PC-3 (cell line): ENCODE results near the gene PITRM1. TPM values are rescaled to one million over a fixed set of nuclear protein-coding genes. Genes with fewer than 3 reads are reported as not detected.

ENCODE experiments used
- ATAC-seq: fragments of 200-7000 bp; cut with Tn5 transposase; 2 replicates; pipeline ENCODE4 v1.9.1; 2020; ENCODE audit warnings: mild to moderate bottlenecking, moderate library complexity
- BruUV-seq: library from RNA; stranded (reverse); fragments of 400-500 nt; replicated peaks from 2 replicates; lab custom pipeline; 2021; lab: Mats Ljungman, UMichigan
- CTCF ChIA-PET: fragments of 300-600 bp; sonication (Branson Sonifier 250); formaldehyde crosslinking; loops from one replicate; lab custom pipeline; 2022; ENCODE audit warnings: antibody characterized with exemption; lab: Charles Lee
- POLR2A ChIA-PET: fragments of 300-600 bp; sonication (Branson Sonifier 250); formaldehyde crosslinking; loops from one replicate; lab custom pipeline; 2022; ENCODE audit warnings: antibody characterized with exemption; ENCODE audit not compliant: unreplicated experiment; lab: Charles Lee
- DNase-seq: peaks from one replicate; pipeline ENCODE4 v3.0.0-alpha.2; 2015
- H2AFZ ChIP-seq: fragments of 300-600 bp; sonication (generic); 2 replicates; pipeline ENCODE4 v1.6.0; 2016; ENCODE audit warnings: antibody characterized with exemption, low read length
- H3F3A ChIP-seq: fragments of 300-600 bp; sonication (generic); one replicate; pipeline ENCODE4 v1.6.0; 2017; ENCODE audit warnings: antibody characterized with exemption, low read length, control low read depth, mild to moderate bottlenecking; ENCODE audit not compliant: unreplicated experiment
- H3K27ac ChIP-seq: fragments of 300-600 bp; sonication (generic); 2 replicates; pipeline ENCODE4 v1.5.1; 2016; ENCODE audit warnings: mild to moderate bottlenecking, low read length
- H3K27me3 ChIP-seq: fragments of 300-600 bp; sonication (generic); 2 replicates; pipeline ENCODE4 v1.6.1; 2016; ENCODE audit warnings: low read length, mixed read lengths
- H3K36me3 ChIP-seq: fragments of 300-600 bp; sonication (generic); 2 replicates; pipeline ENCODE4 v1.6.1; 2016; ENCODE audit warnings: low read depth, mixed run types, low read length, mixed read lengths
- H3K4me1 ChIP-seq: fragments of 300-600 bp; sonication (generic); 2 replicates; pipeline ENCODE4 v1.5.1; 2016; ENCODE audit warnings: low read length; ENCODE audit not compliant: insufficient read depth
- H3K4me2 ChIP-seq: fragments of 300-600 bp; sonication (generic); 2 replicates; pipeline ENCODE4 v1.6.0; 2016; ENCODE audit warnings: low read length
- H3K4me3 ChIP-seq: fragments of 300-600 bp; sonication (generic); 2 replicates; pipeline ENCODE4 v1.5.1; 2016; ENCODE audit warnings: mild to moderate bottlenecking, low read length, mixed read lengths
- H3K79me2 ChIP-seq: fragments of 300-600 bp; sonication (generic); 2 replicates; pipeline ENCODE4 v1.6.1; 2017; ENCODE audit warnings: low read length, mixed read lengths
- H3K9ac ChIP-seq: fragments of 300-600 bp; sonication (generic); 2 replicates; pipeline ENCODE4 v1.6.0; 2016; ENCODE audit warnings: mild to moderate bottlenecking, low read length
- H3K9me2 ChIP-seq: fragments of 300-600 bp; sonication (generic); replicated peaks from 2 replicates; pipeline ENCODE4 v1.6.1; 2016; ENCODE audit warnings: mixed run types, low read length, mixed read lengths
- H3K9me3 ChIP-seq: fragments of 300-600 bp; sonication (generic); 2 replicates; pipeline ENCODE4 v1.6.1; 2016; ENCODE audit warnings: low read length, mixed read lengths
- H4K20me1 ChIP-seq: fragments of 300-600 bp; sonication (generic); 2 replicates; pipeline ENCODE4 v1.6.1; 2016; ENCODE audit warnings: low read length, mixed read lengths
- CTCF ChIP-seq: fragments of 300-600 bp; sonication (generic); conservative IDR thresholded peaks from 2 replicates; pipeline ENCODE4 v1.5.1; 2017; ENCODE audit warnings: antibody characterized with exemption, low read depth, mild to moderate bottlenecking, low read length
- EZH2 ChIP-seq: fragments of 300-600 bp; sonication (generic); IDR thresholded peaks from one replicate; pipeline ENCODE4 v1.6.1; 2017; ENCODE audit warnings: antibody characterized with exemption, mild to moderate bottlenecking, low read length; ENCODE audit not compliant: unreplicated experiment
- EZH2phosphoT487 ChIP-seq: fragments of 300-600 bp; sonication (generic); IDR thresholded peaks from 2 replicates; pipeline ENCODE4 v1.6.1; 2018; ENCODE audit warnings: mild to moderate bottlenecking, antibody characterized with exemption, low read length, borderline replicate concordance
- intact Hi-C: fragments of 100-400 bp; cut with micrococcal nuclease; formaldehyde crosslinking; loops from 2 replicates; pipeline ENCODE4 v1.9.0; 2023
- total RNA-seq: library from RNA; depleted of rRNA; stranded (reverse); fragments of >200 nt; gene quantifications from 2 replicates; pipeline ENCODE4 v1.2.3, GENCODE V29; 2014

PITRM1 gene
- total RNA-seq, 1 experiment from 2014 or later: 73.2 TPM

GRCh38 chr10:3149918-3150317, 22.7 kb downstream of the PITRM1 start:
- TF ChIP-seq EZH2phosphoT487: no peak
- no peak for TF ChIP-seq EZH2
- no peak for TF ChIP-seq CTCF
- Histone ChIP-seq H3K4me1 (no peaks in the 10 kb centered on the region), H3K4me2 (no peak overlapping the region), H3F3A (no peaks in the 10 kb centered on the region), H3K9me2 (no peaks in the 10 kb centered on the region), H3K9me3 (no peaks in the 10 kb centered on the region), H2AFZ (no peak overlapping the region), H3K4me3 (no peak overlapping the region), H3K79me2 (no peaks in the 10 kb centered on the region), H3K27ac (no peak overlapping the region), H3K36me3 (peaks cover 9% of the 10 kb centered on the region; the same call in 1 of the 2 replicates), H4K20me1 (no peaks in the 10 kb centered on the region), H3K9ac (no peak overlapping the region), H3K27me3 (no peaks in the 10 kb centered on the region)
- BruUV-seq: no TSS peak
- intact Hi-C loops: no loop called here
- POLR2A ChIA-PET: no interaction called here
- no peak for DNase-seq
- no peak for ATAC-seq
- CTCF ChIA-PET: no interaction called here

- intact Hi-C loops: no loop called here
- H3F3A ChIP-seq: no peaks in the 10 kb centered on the region
- H3K27ac ChIP-seq: no peak overlapping the region
- no peak overlapping the region for H3K4me3 ChIP-seq
- no peak overlapping the region for H3K4me2 ChIP-seq
- no peak overlapping the region for H2AFZ ChIP-seq
- no peak overlapping the region for H3K9ac ChIP-seq
- no peaks in the 10 kb centered on the region for H4K20me1 ChIP-seq
- peaks cover 9% of the 10 kb centered on the region; the same call in 1 of the 2 replicates for H3K36me3 ChIP-seq
- no peaks in the 10 kb centered on the region for H3K9me3 ChIP-seq
- ATAC-seq (no peak), DNase-seq (no peak)
- no peaks in the 10 kb centered on the region for H3K79me2 ChIP-seq
- ChIA-PET POLR2A (no interaction called here), CTCF (no interaction called here)
- no TSS peak for BruUV-seq
- H3K9me2 ChIP-seq: no peaks in the 10 kb centered on the region
- no peaks in the 10 kb centered on the region for H3K27me3 ChIP-seq
- no peaks in the 10 kb centered on the region for H3K4me1 ChIP-seq
- TF ChIP-seq EZH2phosphoT487: no peak
Measured at GRCh38 chr10:3148994-3149393, 23.6 kb downstream of the PITRM1 start.

- intact Hi-C loops: no loop called here
- H3K9me3 ChIP-seq: no peaks in the 10 kb centered on the region
- no peak overlapping the region for H3K4me3 ChIP-seq
- H3K27me3 ChIP-seq: no peaks in the 10 kb centered on the region
- H3K9ac ChIP-seq: no peak overlapping the region
- no TSS peak for BruUV-seq
- H3K27ac ChIP-seq: no peak overlapping the region
- no peaks in the 10 kb centered on the region for H3K9me2 ChIP-seq
- H4K20me1 ChIP-seq: no peaks in the 10 kb centered on the region
- no peak for DNase-seq
- H2AFZ ChIP-seq: no peak overlapping the region
- TF ChIP-seq EZH2: no peak
- no peak for TF ChIP-seq CTCF
- no peak for TF ChIP-seq EZH2phosphoT487
- H3K4me1 ChIP-seq: no peaks in the 10 kb centered on the region
- H3K79me2 ChIP-seq: no peaks in the 10 kb centered on the region
- POLR2A ChIA-PET: no interaction called here
- no peak for ATAC-seq
- no peaks in the 10 kb centered on the region for H3F3A ChIP-seq
- H3K4me2 ChIP-seq: no peak overlapping the region
- CTCF ChIA-PET: no interaction called here
- H3K36me3 ChIP-seq: peaks cover 9% of the 10 kb centered on the region; the same call in 1 of the 2 replicates
Measured at GRCh38 chr10:3148041-3148440, 24.5 kb downstream of the PITRM1 start.
